HG03521 (cell line): ENCODE results near the gene GABRR3.

Source experiments
- ATAC-seq: cut with Tn5 transposase; IDR thresholded peaks from one replicate; pipeline ENCODE4 v1.9.1; 2021; ENCODE audit warnings: mild to moderate bottlenecking, moderate library complexity; ENCODE audit not compliant: unreplicated experiment

GABRR3 gene

DNA sequence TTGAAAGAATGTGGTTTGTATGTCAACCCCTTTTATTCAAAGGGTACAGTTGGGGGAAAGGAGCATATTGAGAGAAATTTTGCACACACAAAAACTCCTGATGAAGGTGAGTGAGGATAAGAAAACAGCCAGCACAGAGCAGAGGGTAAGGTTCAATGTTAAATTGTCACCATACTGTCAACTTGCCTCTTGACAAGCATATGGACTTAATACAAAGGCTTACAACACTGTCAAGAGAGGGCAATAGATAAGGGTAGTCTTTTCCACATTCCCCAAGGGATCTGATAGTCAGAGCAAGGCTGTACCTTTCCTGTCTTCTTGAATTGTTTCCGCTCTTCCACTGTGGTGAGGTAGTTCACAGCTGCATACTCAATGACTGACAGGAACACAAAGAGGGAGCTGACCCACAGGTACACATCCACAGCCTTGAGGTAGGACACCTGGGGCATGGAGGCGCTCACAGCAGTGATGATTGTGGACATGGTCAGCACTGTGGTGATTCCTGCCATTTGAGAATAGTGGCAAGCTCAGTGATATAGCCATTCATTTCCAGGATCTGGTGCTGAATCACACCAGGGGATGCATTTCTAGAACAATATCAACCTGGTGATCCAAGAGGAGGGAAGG lies 42.5 kb downstream of the GABRR3 start:
- ATAC-seq, result no peak

DNA sequence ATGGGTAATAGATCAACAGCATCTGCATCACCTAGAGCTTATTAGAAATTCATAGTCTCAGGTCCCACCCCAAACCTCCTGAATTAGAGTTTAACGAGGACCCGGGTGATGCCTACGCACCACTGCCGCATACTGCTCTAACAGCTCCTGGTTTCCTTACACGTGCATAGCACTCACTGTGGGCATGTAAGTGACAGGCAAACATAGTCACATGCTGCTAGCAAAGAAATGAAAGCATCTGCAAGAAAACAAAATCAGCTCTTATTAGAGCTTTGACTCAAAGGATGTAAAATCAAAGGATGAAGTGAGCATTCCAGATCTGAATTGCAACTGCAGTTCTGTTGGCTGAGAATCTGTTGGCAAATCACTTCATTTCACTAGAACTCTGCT lies 43.8 kb downstream of the GABRR3 start:
- no peak for ATAC-seq

DNA sequence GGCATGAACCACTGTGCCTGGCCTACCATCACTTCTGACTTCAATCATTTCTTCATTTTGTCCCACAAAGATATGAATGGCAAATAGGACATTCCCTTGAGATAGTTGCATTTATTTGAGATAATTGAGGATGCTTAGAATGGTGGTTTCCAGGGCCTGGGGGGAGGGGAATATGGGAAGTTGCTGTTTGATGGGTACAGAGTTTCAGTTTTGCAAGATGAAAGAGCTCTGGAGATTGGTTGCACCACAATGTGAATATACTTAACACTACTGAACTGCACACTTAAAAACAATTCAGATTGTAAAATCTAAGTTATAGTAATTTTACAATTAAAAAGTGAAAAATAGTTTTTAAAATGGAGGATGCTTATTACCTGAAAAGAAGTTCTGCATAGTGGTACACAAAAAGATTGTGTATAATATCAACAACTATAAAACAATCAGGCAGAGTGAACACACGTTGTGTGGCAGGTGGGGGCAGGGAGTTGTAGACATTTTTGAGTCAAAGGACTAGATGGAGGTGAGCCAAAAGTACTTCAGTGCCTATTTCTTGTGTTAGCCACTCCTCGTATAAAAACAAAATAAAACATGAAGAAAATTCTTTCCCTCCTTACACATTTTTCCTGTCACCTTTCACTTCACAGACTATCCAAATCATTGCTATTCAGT lies 44.4 kb downstream of the GABRR3 start:
- ATAC-seq, result no peak

GRCh38 chr3:97988784-97989568 lies 46.1 kb downstream of the GABRR3 start:
- ATAC-seq, result no peak

- no peak for ATAC-seq
These were observed 47.8 kb downstream of the GABRR3 start for GRCh38 chr3:97987306-97987705.

- ATAC-seq, result no peak
These were observed 51.1 kb downstream of the GABRR3 start for GRCh38 chr3:97983933-97984491.

DNA sequence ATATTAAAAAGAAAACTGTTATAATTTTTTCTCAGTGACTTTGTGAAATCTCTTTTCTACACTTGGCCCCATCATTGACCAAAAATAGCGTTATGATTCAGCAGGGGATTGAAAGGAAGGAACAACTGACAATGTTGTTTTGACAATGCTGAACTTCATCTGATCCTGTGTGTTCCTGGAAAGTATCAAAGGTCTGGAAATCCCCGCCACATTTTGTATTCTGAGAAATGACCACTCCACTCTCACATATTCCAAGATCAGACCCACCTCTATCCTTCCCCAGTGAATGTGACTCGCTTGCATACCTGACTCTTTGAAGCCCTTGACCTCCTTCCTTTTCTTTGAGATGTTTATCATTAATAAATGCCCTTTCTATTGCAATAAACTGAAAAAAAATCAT lies 53.2 kb downstream of the GABRR3 start:
- no peak for ATAC-seq

GRCh38 chr3:97979610-97980009 lies 55.5 kb downstream of the GABRR3 start:
- ATAC-seq, result no peak

DNA sequence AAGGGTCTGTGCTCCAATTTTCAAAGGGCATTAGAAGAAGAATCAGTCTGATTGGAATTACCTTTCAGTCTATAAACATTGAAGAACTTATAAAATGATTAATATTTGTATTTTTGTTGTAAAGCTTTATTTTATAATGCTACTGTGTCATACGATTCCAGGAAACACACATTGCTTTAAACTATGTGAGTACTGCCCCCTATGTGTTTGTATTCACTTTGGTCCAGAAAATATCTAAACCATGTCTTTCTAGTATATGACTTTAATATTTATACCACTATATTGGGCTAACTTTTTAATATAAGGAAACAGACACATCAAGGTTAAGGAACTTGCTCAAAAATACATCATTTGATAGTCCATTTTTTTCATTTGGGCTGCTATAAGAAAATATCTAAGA lies 59.6 kb downstream of the GABRR3 start:
- ATAC-seq, result no peak

- no peak for ATAC-seq
These were observed 60.1 kb downstream of the GABRR3 start for GRCh38 chr3:97974996-97975395.

DNA sequence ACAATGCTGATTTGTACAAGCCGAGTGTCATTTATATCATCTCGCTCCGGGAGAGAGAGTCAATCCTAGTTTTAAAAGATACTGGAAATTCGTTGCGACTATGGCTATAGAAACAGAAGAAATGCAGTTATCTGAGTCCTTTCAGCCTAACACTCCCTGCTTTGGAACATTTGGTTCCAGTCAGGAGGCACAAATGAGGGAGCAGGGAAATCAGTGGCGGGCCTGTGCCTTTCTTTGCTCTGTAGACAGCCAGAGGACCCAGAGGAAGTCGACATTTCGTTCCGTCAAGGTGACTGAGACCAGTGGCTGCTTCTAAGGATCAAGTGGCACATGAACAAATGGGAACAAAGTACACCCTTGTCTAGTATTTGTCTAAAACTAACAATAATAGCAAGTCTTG lies 62.1 kb downstream of the GABRR3 start:
- ATAC-seq, result no peak

- peak; percentile 92 for ATAC-seq
These were observed 63.2 kb downstream of the GABRR3 start, which contains the start of gene RIOX2 for GRCh38 chr3:97971679-97972567. Gene RIOX2, minus strand, starts transcription at chr3:97972431. Its CDS starts 4,838 bp downstream, at chr3:97967593.

- no peak for ATAC-seq
These were observed 64.0 kb downstream of the GABRR3 start for GRCh38 chr3:97970956-97971620.

DNA sequence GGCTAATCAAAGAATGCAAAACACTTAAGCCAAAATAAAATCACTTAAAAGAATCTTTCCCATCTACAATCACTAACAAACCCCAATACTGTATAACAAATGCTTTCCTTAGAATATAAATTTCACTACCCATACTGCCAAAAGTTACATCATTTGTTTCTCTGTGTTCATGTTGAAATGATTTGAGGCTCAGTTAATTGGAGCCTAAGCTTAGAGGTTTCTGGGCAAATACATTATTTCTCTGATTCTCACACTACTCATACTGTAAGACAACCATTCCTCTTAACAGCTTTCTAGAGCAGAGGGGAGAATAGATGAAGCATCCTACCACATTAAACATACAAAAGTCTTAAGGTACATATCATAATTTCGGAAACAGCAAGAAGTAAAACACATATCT lies 65.0 kb downstream of the GABRR3 start:
- no peak for ATAC-seq

DNA sequence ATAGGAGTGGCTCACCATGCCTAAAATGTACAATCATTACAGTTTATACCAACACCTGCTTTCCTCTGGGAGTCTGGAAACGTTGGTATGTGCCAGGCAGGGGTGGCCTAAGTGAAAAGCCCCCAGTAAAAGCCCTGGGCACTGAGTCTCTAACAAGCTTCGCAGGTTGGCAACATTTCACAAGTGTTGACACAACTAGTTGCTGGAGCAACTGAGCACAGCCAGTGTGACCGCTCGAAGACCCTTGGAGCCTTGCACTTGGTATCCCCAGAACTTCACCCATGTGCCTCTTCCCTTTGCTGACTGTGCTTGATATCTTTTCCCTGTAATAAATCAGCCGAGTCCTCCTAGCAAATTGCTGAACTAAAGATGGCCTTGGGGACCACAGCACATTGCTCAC lies 65.6 kb downstream of the GABRR3 start:
- ATAC-seq, result no peak

DNA sequence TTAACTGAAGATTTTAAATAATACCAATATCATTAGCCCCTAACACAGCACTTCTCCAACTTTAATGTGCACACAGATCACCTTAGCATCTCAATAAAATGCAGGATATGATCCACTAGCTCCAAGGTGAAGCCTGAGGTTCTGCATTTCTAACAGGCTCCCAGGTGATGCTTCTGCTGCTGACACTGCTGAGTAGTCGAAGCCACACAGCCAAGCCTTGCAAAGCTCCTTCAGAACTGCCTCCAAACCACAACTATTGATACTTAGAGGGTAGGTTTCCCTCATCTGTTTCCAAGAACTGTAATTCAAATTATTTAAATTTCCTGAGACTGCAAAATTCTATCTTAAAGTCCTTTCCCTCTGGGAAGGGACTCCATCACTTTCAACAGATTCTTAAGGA lies 66.7 kb downstream of the GABRR3 start:
- ATAC-seq, result no peak

GRCh38 chr3:97967966-97968365 lies 67.1 kb downstream of the GABRR3 start:
- ATAC-seq, result no peak

GRCh38 chr3:97960993-97961766 lies 73.9 kb downstream of the GABRR3 start:
- no peak for ATAC-seq

DNA sequence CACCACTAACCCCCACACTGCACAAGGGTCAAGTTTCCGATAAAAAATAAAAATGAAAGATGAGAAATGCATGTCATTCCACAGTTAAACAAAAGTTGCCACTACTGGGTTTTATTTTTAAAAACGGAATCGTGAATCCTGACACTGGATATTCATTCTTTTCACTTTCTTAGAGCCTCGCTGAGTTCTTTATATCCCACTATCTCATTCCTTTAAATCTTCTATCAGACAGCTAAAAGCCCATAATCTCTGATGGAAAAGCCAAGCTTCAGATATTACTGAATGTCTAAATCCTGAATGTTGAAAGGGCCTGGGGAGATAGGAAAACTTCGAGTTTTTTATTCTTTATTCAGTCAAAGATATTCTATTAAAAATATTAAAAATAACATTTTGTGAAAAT lies 74.6 kb downstream of the GABRR3 start:
- ATAC-seq, result no peak
